HCT116 (cell line): Measurements from ENCODE around the gene KRTAP5-4. TPM values are rescaled to one million over a fixed set of nuclear protein-coding genes. Genes with fewer than 3 reads are reported as not detected.

Source experiments
- ATAC-seq: fragments of 200-7000 bp; cut with Tn5 transposase; 2 replicates; pipeline ENCODE4 v1.9.1; 2020; ENCODE audit warnings: mild to moderate bottlenecking, moderate library complexity
- BruUV-seq: library from RNA; stranded (reverse); fragments of 400-500 nt; replicated peaks from 2 replicates; lab custom pipeline; 2021; lab: Mats Ljungman, UMichigan
- CTCF ChIA-PET: fragments of 300-600 bp; sonication (Branson Sonifier 250); formaldehyde crosslinking; loops from one replicate; lab custom pipeline; 2021; ENCODE audit warnings: antibody characterized with exemption; lab: Charles Lee
- POLR2A ChIA-PET: fragments of 300-600, 350-600 bp; sonication (Branson Sonifier 250); formaldehyde crosslinking; loops from one replicate; lab custom pipeline; 2021; ENCODE audit warnings: antibody characterized with exemption; lab: Charles Lee
- RAD21 ChIA-PET, 2 experiments: fragments of 300-600 bp; sonication (Branson Sonifier 250); formaldehyde crosslinking; loops; one replicate each; lab custom pipeline; 2023; ENCODE audit warnings: low total read pairs in 2 of 2; ENCODE audit not compliant: uncharacterized antibody in 2 of 2, unreplicated experiment in 2 of 2, low non-redundant PET in 1 of 2; lab: Charles Lee
- DNase-seq: peaks from one replicate; pipeline ENCODE4 v3.0.0-alpha.2; 2010; ENCODE audit warnings: low read depth, low spot score
- H2AFZ ChIP-seq: fragments of 200-600 bp; shearing (Covaris generic), sonication (generic); 2 replicates; pipeline ENCODE4 v1.6.1; 2017; ENCODE audit warnings: low read depth, mixed run types, mixed read lengths, antibody characterized with exemption, low read length; ENCODE audit not compliant: poor library complexity, severe bottlenecking
- H3K27ac ChIP-seq: 2 replicates; pipeline ENCODE4 v1.5.1; 2012; ENCODE audit warnings: low read depth, low read length
- H3K27me3 ChIP-seq: fragments of 200-600 bp; sonication (generic); 2 replicates; pipeline ENCODE4 v1.6.1; 2016; ENCODE audit warnings: mixed run types, low read length, mixed read lengths; ENCODE audit not compliant: insufficient read depth
- H3K36me3 ChIP-seq, 2 experiments: fragments of 200-500 bp in 1 of 2; fragments of 200-600 bp in 1 of 2; sonication (Bioruptor generic) in 1 of 2; sonication (generic) in 1 of 2; 2 replicates each; pipeline versions ENCODE4 v1.5.1 to v1.6.1; 2014 to 2016; ENCODE audit warnings: low read length in 2 of 2, inconsistent platforms in 1 of 2, mixed read lengths in 1 of 2, mixed run types in 1 of 2; ENCODE audit not compliant: insufficient read depth in 2 of 2, control insufficient read depth in 1 of 2
- H3K4me1 ChIP-seq, 2 experiments: fragments of 200-600 bp in 1 of 2; sonication (generic) in 1 of 2; 2 replicates each; pipeline versions ENCODE4 v1.5.1 to v1.6.1; 2012 to 2017; ENCODE audit warnings: low read length in 2 of 2, inconsistent platforms in 1 of 2, mild to moderate bottlenecking in 1 of 2, mixed read lengths in 1 of 2, mixed run types in 1 of 2, moderate library complexity in 1 of 2; ENCODE audit not compliant: insufficient read depth in 2 of 2, control insufficient read depth in 1 of 2
- H3K4me2 ChIP-seq: fragments of 200-600 bp; sonication (generic); 2 replicates; pipeline ENCODE4 v1.6.1; 2017; ENCODE audit warnings: mixed run types, low read length, mixed read lengths
- H3K4me3 ChIP-seq, 2 experiments: fragments of 200-600 bp in 1 of 2; sonication (generic) in 1 of 2; replicated peaks in 1 of 2; 2 replicates each; pipeline ENCODE4 v1.5.1; 2011 to 2016; ENCODE audit warnings: low read length in 2 of 2, control low read depth in 1 of 2, low read depth in 1 of 2, mild to moderate bottlenecking in 1 of 2, mixed read lengths in 1 of 2, mixed run types in 1 of 2
- H3K79me2 ChIP-seq: fragments of 200-600 bp; sonication (generic); 2 replicates; pipeline ENCODE4 v1.6.1; 2017; ENCODE audit warnings: mild to moderate bottlenecking, mixed run types, low read length, moderate library complexity, mixed read lengths; ENCODE audit not compliant: insufficient read depth
- H3K9ac ChIP-seq: fragments of 200-600 bp; sonication (generic); 2 replicates; pipeline ENCODE4 v1.6.1; 2016; ENCODE audit warnings: low read length, mixed read lengths
- H3K9me2 ChIP-seq: fragments of 200-600 bp; sonication (generic), shearing (Covaris generic); 2 replicates; pipeline ENCODE4 v1.6.1; 2017; ENCODE audit warnings: mixed run types, mild to moderate bottlenecking, moderate library complexity; ENCODE audit not compliant: insufficient read depth
- H3K9me3 ChIP-seq, 2 experiments: fragments of 200-500 bp in 1 of 2; fragments of 200-600 bp in 1 of 2; sonication (Bioruptor generic) in 1 of 2; sonication (generic) in 1 of 2; 2 replicates each; pipeline ENCODE4 v1.6.1; 2014 to 2017; ENCODE audit warnings: low read length in 2 of 2, mixed read lengths in 2 of 2, inconsistent platforms in 1 of 2, low read depth in 1 of 2, mild to moderate bottlenecking in 1 of 2, mixed run types in 1 of 2, moderate library complexity in 1 of 2; ENCODE audit not compliant: control insufficient read depth in 1 of 2, insufficient read depth in 1 of 2
- H4K20me1 ChIP-seq: fragments of 200-600 bp; sonication (generic), shearing (Covaris generic); 2 replicates; pipeline ENCODE4 v1.6.1; 2017; ENCODE audit warnings: mixed run types, mild to moderate bottlenecking, moderate library complexity; ENCODE audit not compliant: insufficient read depth
- CEBPB ChIP-seq: IDR thresholded peaks from 2 replicates; pipeline ENCODE4 v1.6.1; 2012; ENCODE audit warnings: low read depth
- FOSL1 ChIP-seq: IDR thresholded peaks from 2 replicates; pipeline ENCODE4 v1.6.1; 2012; ENCODE audit warnings: low read depth
- POLR2A ChIP-seq: IDR thresholded peaks from 2 replicates; pipeline ENCODE4 v1.7.0; 2011; ENCODE audit warnings: borderline replicate concordance; ENCODE audit not compliant: insufficient read depth, insufficient read length; ENCODE audit errors: extremely low read depth
- RAD21 ChIP-seq: IDR thresholded peaks from 2 replicates; pipeline ENCODE4 v1.6.1; 2012; ENCODE audit warnings: low read depth, mild to moderate bottlenecking
- SP1 ChIP-seq: IDR thresholded peaks from 2 replicates; pipeline ENCODE4 v1.6.1; 2012; ENCODE audit warnings: low read depth
- TCF7L2 ChIP-seq: IDR thresholded peaks from 2 replicates; pipeline ENCODE4 v1.7.0; 2011; ENCODE audit warnings: borderline replicate concordance, inconsistent platforms; ENCODE audit not compliant: insufficient read depth, insufficient read length; ENCODE audit errors: extremely low read depth
- ZNF274 ChIP-seq: fragments of 200-500 bp; sonication (Bioruptor generic); IDR thresholded peaks from 2 replicates; pipeline ENCODE4 v1.6.1; 2014; ENCODE audit warnings: mild to moderate bottlenecking, low read depth, low read length, inconsistent platforms
- intact Hi-C: fragments of 100-400 bp; cut with micrococcal nuclease; formaldehyde crosslinking; loops from 2 replicates; pipeline ENCODE4 v1.10.0; 2022
- total RNA-seq: library from RNA; stranded (reverse); gene quantifications from one replicate; pipeline ENCODE4 v1.2.1, GENCODE V29; 2021; ENCODE audit not compliant: unreplicated experiment
- TF ChIP-seq, protein P1 (sequence below): IDR thresholded peaks from 2 replicates; pipeline ENCODE4 v1.6.1; 2012; ENCODE audit warnings: low read depth
- TF ChIP-seq, protein P2 (sequence below): IDR thresholded peaks from 2 replicates; pipeline ENCODE4 v1.6.1; 2012
- TF ChIP-seq, protein P3 (sequence below): IDR thresholded peaks from 2 replicates; pipeline ENCODE4 v1.6.1; 2012

The KRTAP5-4 gene
- total RNA-seq, 1 experiment from 2014 or later = not detected

DNA sequence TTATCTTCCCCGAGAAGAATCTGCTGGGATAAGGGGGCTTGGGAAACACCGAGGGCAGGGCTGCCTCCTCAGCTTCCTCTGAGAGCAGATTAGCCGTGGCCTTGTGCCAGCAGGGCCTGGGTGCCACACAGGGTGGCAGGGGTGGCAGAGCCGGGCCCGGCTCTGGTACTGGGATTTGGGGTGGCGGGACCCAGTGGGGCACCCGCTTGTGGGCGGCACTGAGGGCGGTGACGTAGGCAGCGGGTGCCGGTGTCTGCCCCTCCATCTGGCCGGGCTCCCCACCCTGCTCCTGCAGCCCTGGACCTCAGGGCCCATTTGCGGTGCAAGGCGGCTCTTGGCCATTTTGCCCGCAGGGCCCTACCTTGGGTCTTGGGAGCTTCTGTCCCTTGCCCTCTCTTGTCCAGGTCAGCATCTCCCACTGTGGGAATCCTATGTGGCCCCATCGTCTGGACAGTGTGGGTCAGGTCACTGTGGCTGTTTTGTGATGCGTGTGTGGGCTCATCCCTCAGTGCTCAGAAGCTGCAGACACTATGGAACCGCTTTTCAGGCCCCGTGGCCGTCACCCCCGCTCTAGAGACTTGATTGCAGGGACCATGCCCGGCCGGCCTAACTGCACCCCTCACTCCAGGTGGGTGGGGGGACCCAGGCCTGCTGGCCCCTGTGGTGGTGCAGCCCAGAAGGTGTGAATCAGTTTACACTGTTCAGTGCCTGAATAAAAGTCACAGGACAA is 45.3 kb upstream of the KRTAP5-4 start:
- ChIA-PET RAD21 (no interaction called here), POLR2A (no interaction called here), CTCF (no interaction called here)
- DNase-seq (no peak), ATAC-seq (no peak)
- Histone ChIP-seq H3K36me3 (no peaks in the 10 kb centered on the region), H3K4me1 (no peaks in the 10 kb centered on the region), H3K27me3 (peaks cover 11% of the 10 kb centered on the region; the same call in 1 of the 2 replicates), H2AFZ (no peak overlapping the region), H3K9me3 (no peaks in the 10 kb centered on the region), H3K79me2 (no peaks in the 10 kb centered on the region), H3K9ac (no peak overlapping the region), H3K4me2 (no peak overlapping the region), H3K27ac (no peak overlapping the region), H3K9me2 (no peaks in the 10 kb centered on the region), H3K4me3 (no peak overlapping the region), H4K20me1 (no peaks in the 10 kb centered on the region)
- no TSS peak for BruUV-seq
- intact Hi-C loops = no loop called here
- no peak for TF ChIP-seq ZNF274
- no peak for TF ChIP-seq SP1
- no peak for TF ChIP-seq RAD21
- TF ChIP-seq FOSL1 = no peak
- TF ChIP-seq, protein P1, sequence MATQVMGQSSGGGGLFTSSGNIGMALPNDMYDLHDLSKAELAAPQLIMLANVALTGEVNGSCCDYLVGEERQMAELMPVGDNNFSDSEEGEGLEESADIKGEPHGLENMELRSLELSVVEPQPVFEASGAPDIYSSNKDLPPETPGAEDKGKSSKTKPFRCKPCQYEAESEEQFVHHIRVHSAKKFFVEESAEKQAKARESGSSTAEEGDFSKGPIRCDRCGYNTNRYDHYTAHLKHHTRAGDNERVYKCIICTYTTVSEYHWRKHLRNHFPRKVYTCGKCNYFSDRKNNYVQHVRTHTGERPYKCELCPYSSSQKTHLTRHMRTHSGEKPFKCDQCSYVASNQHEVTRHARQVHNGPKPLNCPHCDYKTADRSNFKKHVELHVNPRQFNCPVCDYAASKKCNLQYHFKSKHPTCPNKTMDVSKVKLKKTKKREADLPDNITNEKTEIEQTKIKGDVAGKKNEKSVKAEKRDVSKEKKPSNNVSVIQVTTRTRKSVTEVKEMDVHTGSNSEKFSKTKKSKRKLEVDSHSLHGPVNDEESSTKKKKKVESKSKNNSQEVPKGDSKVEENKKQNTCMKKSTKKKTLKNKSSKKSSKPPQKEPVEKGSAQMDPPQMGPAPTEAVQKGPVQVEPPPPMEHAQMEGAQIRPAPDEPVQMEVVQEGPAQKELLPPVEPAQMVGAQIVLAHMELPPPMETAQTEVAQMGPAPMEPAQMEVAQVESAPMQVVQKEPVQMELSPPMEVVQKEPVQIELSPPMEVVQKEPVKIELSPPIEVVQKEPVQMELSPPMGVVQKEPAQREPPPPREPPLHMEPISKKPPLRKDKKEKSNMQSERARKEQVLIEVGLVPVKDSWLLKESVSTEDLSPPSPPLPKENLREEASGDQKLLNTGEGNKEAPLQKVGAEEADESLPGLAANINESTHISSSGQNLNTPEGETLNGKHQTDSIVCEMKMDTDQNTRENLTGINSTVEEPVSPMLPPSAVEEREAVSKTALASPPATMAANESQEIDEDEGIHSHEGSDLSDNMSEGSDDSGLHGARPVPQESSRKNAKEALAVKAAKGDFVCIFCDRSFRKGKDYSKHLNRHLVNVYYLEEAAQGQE = no peak
- no peak for TF ChIP-seq POLR2A
- TF ChIP-seq, protein P2, sequence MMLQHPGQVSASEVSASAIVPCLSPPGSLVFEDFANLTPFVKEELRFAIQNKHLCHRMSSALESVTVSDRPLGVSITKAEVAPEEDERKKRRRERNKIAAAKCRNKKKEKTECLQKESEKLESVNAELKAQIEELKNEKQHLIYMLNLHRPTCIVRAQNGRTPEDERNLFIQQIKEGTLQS = no peak
- TF ChIP-seq TCF7L2 = no peak
- TF ChIP-seq, protein P3, sequence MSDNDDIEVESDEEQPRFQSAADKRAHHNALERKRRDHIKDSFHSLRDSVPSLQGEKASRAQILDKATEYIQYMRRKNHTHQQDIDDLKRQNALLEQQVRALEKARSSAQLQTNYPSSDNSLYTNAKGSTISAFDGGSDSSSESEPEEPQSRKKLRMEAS = no peak
- TF ChIP-seq CEBPB = no peak
